HepG2 (cell line): ENCODE measurements around the gene SIT1. TPM values are rescaled to one million over a fixed set of nuclear protein-coding genes. Genes with fewer than 3 reads are reported as not detected.

ENCODE experiments used
- ARNT2 ChIP-seq: sonication (generic); formaldehyde crosslinking; IDR thresholded peaks from 2 replicates; pipeline ENCODE4 v1.8.0; 2022; ENCODE audit warnings: mild to moderate bottlenecking, low read depth, missing genetic modification reagents, moderate library complexity
- CCAR2 ChIP-seq: fragments of 200-400 bp; formaldehyde crosslinking; optimal IDR thresholded peaks from 2 replicates; pipeline ENCODE3; 2018; ENCODE audit warnings: low read depth, mild to moderate bottlenecking, low read length, moderate library complexity
- DNMT3B ChIP-seq: conservative IDR thresholded peaks from 2 replicates; pipeline ENCODE4 v1.6.1; 2016; ENCODE audit warnings: missing biosample characterization, control low read depth
- EEA1 ChIP-seq: sonication (generic); formaldehyde crosslinking; IDR thresholded peaks from 2 replicates; pipeline ENCODE4 v1.5.1; 2020; ENCODE audit warnings: mild to moderate bottlenecking, missing genetic modification reagents, borderline replicate concordance
- ETV6 ChIP-seq: sonication (generic); formaldehyde crosslinking; conservative IDR thresholded peaks from 2 replicates; pipeline ENCODE4 v1.4.0; 2020; ENCODE audit warnings: missing genetic modification reagents
- FOXK2 ChIP-seq: fragments of 450-650 bp; IDR thresholded peaks from 2 replicates; pipeline ENCODE4 v1.6.1; 2016
- GABPA ChIP-seq, 2 experiments: IDR thresholded peaks; 2 replicates each; pipeline ENCODE4 v1.6.1; 2011 to 2016; ENCODE audit warnings: low read depth in 2 of 2, low read length in 1 of 2, missing biosample characterization in 1 of 2, missing genetic modification characterization in 1 of 2
- HNRNPK ChIP-seq: fragments of 200-400 bp; formaldehyde crosslinking; IDR thresholded peaks from 2 replicates; pipeline ENCODE4 v1.6.1; 2018; ENCODE audit warnings: low read length, low read depth, moderate library complexity, mild to moderate bottlenecking; ENCODE audit not compliant: poor library complexity, severe bottlenecking
- KLF9 ChIP-seq: IDR thresholded peaks from 2 replicates; pipeline ENCODE4 v1.6.1; 2016; ENCODE audit warnings: low read depth
- MYC ChIP-seq: sonication (generic); formaldehyde crosslinking; IDR thresholded peaks from 2 replicates; pipeline ENCODE4 v1.9.0; 2021; ENCODE audit warnings: missing genetic modification reagents, borderline replicate concordance
- NCOA1 ChIP-seq: sonication (generic); formaldehyde crosslinking; IDR thresholded peaks from 2 replicates; pipeline ENCODE4 v1.9.0; 2021; ENCODE audit warnings: missing genetic modification reagents
- NFE2L1 ChIP-seq: sonication (generic); formaldehyde crosslinking; IDR thresholded peaks from 2 replicates; pipeline ENCODE4 v1.4.0; 2020; ENCODE audit warnings: missing genetic modification reagents, mild to moderate bottlenecking, borderline replicate concordance
- NFKB2 ChIP-seq: sonication (generic); formaldehyde crosslinking; IDR thresholded peaks from 2 replicates; pipeline ENCODE4 v1.4.0; 2020; ENCODE audit warnings: missing genetic modification reagents, borderline replicate concordance
- SMARCE1 ChIP-seq: fragments of 450-650 bp; IDR thresholded peaks from 2 replicates; pipeline ENCODE4 v1.6.1; 2017; ENCODE audit warnings: borderline replicate concordance
- U2AF1 ChIP-seq: fragments of 200-400 bp; formaldehyde crosslinking; optimal IDR thresholded peaks from 2 replicates; pipeline ENCODE3; 2017; ENCODE audit warnings: mild to moderate bottlenecking, low read depth, low read length
- ZBTB42 ChIP-seq: sonication (generic); formaldehyde crosslinking; IDR thresholded peaks from 2 replicates; pipeline ENCODE4 v1.5.0; 2020; ENCODE audit warnings: mild to moderate bottlenecking, missing genetic modification reagents
- ZFP36 ChIP-seq: fragments of 150-350 bp; IDR thresholded peaks from 2 replicates; pipeline ENCODE4 v1.6.1; 2018; ENCODE audit warnings: borderline replicate concordance, low read length, low read depth; ENCODE audit not compliant: partially characterized antibody
- ZNF253 ChIP-seq: sonication (generic); formaldehyde crosslinking; IDR thresholded peaks from 2 replicates; pipeline ENCODE4 v1.8.0; 2022; ENCODE audit warnings: mild to moderate bottlenecking, missing genetic modification reagents, borderline replicate concordance
- ZNF343 ChIP-seq: sonication (generic); formaldehyde crosslinking; IDR thresholded peaks from 2 replicates; pipeline ENCODE4 v1.4.0; 2020; ENCODE audit warnings: mild to moderate bottlenecking, missing genetic modification reagents
- ZNF552 ChIP-seq: sonication (generic); formaldehyde crosslinking; IDR thresholded peaks from 2 replicates; pipeline ENCODE4 v1.9.0; 2022; ENCODE audit warnings: missing genetic modification reagents, mild to moderate bottlenecking, borderline replicate concordance
- ZNF652 ChIP-seq: IDR thresholded peaks from 2 replicates; pipeline ENCODE4 v1.6.1; 2016; ENCODE audit warnings: low read depth, borderline replicate concordance
- ZNF703 ChIP-seq: sonication (generic); formaldehyde crosslinking; IDR thresholded peaks from 2 replicates; pipeline ENCODE4 v1.5.1; 2020; ENCODE audit warnings: missing genetic modification reagents, mild to moderate bottlenecking, moderate library complexity, borderline replicate concordance
- ZNF841 ChIP-seq: sonication (generic); formaldehyde crosslinking; IDR thresholded peaks from 2 replicates; pipeline ENCODE4 v1.8.1; 2023; ENCODE audit warnings: missing genetic modification reagents, borderline replicate concordance
- polyA plus RNA-seq, 8 experiments: library from polyadenylated mRNA; depleted of rRNA in 3 of 8; stranded (reverse) in 7 of 8; unstranded in 1 of 8; fragments of >200 nt; fragmentation: Illumina TruSeq in 4 of 8; extraction: Trizol in 4 of 8; gene quantifications; 2 replicates each; pipeline versions ENCODE4 v1.2.1 to v1.2.3, GENCODE V29; 2011 to 2016; ENCODE audit warnings: low read depth in 4 of 8, missing spikeins in 1 of 8, mixed read lengths in 1 of 8; ENCODE audit not compliant: insufficient read depth in 1 of 8
- total RNA-seq, 5 experiments: library from RNA; depleted of rRNA; stranded (reverse); fragments of >200 nt; fragmentation: Illumina TruSeq; extraction: Trizol; gene quantifications; 2 replicates each; pipeline ENCODE4 v1.2.3, GENCODE V29; 2016; ENCODE audit warnings: low read depth in 1 of 5
- TF ChIP-seq, protein P1 (sequence below): sonication (generic); formaldehyde crosslinking; IDR thresholded peaks from 2 replicates; pipeline ENCODE4 v1.4.0; 2020; ENCODE audit warnings: mild to moderate bottlenecking, missing genetic modification reagents
- TF ChIP-seq, protein P2 (sequence below): sonication (generic); formaldehyde crosslinking; IDR thresholded peaks from 2 replicates; pipeline ENCODE4 v1.4.0; 2020; ENCODE audit warnings: missing genetic modification reagents

SIT1 gene
- total and polyA plus RNA-seq, 2 of the 13 experiments (the other 11 are each of a cell fraction or from before 2014, with no cell fraction given): 0.09 to 6.7 TPM

DNA sequence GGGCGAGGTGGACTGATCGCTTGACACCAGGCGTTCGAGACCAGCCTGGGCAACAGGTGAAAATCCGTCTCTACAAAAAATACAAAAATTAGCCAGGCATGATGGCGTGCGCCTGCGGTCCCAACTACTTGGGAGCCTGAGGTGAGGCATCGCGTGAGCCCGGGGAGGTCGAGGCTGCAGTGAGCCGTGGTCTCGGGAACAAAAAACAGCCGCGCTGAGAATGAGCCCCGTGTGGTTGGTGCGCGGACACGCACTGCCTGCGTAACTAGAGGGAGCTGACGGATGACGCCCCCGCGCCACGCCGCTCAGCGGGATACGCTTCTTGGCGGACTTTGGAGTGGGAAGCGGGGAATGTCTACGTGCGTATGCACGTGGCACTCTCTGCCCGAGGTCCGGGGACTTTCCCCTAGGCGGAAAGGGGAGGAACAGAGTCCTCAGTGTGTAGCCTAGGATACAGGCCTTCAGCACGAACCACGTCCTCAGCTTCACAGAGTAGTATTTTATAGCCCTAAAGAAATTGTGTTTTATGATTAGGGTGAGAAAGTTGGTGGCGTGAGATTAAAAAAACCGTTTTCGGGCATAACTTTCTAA, 6.9 kb upstream of the SIT1 start, which contains the start of gene RMRP (continued):
- TF ChIP-seq, protein P1, sequence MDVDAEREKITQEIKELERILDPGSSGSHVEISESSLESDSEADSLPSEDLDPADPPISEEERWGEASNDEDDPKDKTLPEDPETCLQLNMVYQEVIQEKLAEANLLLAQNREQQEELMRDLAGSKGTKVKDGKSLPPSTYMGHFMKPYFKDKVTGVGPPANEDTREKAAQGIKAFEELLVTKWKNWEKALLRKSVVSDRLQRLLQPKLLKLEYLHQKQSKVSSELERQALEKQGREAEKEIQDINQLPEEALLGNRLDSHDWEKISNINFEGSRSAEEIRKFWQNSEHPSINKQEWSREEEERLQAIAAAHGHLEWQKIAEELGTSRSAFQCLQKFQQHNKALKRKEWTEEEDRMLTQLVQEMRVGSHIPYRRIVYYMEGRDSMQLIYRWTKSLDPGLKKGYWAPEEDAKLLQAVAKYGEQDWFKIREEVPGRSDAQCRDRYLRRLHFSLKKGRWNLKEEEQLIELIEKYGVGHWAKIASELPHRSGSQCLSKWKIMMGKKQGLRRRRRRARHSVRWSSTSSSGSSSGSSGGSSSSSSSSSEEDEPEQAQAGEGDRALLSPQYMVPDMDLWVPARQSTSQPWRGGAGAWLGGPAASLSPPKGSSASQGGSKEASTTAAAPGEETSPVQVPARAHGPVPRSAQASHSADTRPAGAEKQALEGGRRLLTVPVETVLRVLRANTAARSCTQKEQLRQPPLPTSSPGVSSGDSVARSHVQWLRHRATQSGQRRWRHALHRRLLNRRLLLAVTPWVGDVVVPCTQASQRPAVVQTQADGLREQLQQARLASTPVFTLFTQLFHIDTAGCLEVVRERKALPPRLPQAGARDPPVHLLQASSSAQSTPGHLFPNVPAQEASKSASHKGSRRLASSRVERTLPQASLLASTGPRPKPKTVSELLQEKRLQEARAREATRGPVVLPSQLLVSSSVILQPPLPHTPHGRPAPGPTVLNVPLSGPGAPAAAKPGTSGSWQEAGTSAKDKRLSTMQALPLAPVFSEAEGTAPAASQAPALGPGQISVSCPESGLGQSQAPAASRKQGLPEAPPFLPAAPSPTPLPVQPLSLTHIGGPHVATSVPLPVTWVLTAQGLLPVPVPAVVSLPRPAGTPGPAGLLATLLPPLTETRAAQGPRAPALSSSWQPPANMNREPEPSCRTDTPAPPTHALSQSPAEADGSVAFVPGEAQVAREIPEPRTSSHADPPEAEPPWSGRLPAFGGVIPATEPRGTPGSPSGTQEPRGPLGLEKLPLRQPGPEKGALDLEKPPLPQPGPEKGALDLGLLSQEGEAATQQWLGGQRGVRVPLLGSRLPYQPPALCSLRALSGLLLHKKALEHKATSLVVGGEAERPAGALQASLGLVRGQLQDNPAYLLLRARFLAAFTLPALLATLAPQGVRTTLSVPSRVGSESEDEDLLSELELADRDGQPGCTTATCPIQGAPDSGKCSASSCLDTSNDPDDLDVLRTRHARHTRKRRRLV (CRISPR knock-in tag): peak; percentile 100
- TF ChIP-seq SMARCE1: no peak
- peak; percentile 21; the same call in 1 of the 2 replicates for TF ChIP-seq FOXK2
- TF ChIP-seq ZNF552 (CRISPR knock-in tag): peak; percentile 96
- no peak for TF ChIP-seq ZNF253 (CRISPR knock-in tag)
- TF ChIP-seq ZNF343 (CRISPR knock-in tag): peak; percentile 89
- TF ChIP-seq GABPA (IDR thresholded peaks at IDR 0.05; ENCODE audit: low read depth, low read length): no peak
- peak; percentile 78 for TF ChIP-seq GABPA (CRISPR knock-in tag; IDR thresholded peaks at IDR 0.05; ENCODE audit: low read depth)
- no peak; the same call in none of the 2 replicates for TF ChIP-seq ZBTB42
- TF ChIP-seq EEA1 (CRISPR knock-in tag): peak; percentile 16; the same call in 1 of the 2 replicates
- peak; percentile 62; the same call in 1 of the 2 replicates for TF ChIP-seq KLF9 (CRISPR knock-in tag)
- peak; percentile 99 for TF ChIP-seq ARNT2 (CRISPR knock-in tag)
- TF ChIP-seq HNRNPK: no peak
- peak; percentile 54; the same call in 1 of the 2 replicates for TF ChIP-seq ZNF841 (CRISPR knock-in tag)
- TF ChIP-seq MYC: peak; percentile 99
- TF ChIP-seq NCOA1: 0 out of 2 replicates have a peak, but pooled peaks have one; percentile 74
- peak; percentile 48 for TF ChIP-seq CCAR2
- TF ChIP-seq NFKB2 (CRISPR knock-in tag): peak; percentile 96
- TF ChIP-seq U2AF1: no peak
- TF ChIP-seq ETV6 (CRISPR knock-in tag): 0 out of 2 replicates have a peak, but pooled peaks have one; percentile 56
- TF ChIP-seq ZFP36: no peak
- TF ChIP-seq, protein P2, sequence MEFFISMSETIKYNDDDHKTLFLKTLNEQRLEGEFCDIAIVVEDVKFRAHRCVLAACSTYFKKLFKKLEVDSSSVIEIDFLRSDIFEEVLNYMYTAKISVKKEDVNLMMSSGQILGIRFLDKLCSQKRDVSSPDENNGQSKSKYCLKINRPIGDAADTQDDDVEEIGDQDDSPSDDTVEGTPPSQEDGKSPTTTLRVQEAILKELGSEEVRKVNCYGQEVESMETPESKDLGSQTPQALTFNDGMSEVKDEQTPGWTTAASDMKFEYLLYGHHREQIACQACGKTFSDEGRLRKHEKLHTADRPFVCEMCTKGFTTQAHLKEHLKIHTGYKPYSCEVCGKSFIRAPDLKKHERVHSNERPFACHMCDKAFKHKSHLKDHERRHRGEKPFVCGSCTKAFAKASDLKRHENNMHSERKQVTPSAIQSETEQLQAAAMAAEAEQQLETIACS (CRISPR knock-in tag): peak; percentile 67; the same call in 1 of the 2 replicates
- TF ChIP-seq ZNF652 (CRISPR knock-in tag): peak; percentile 53; the same call in 1 of the 2 replicates
- TF ChIP-seq DNMT3B (CRISPR knock-in tag): no peak; the same call in 1 of the 2 replicates
- no peak for TF ChIP-seq NFE2L1 (CRISPR knock-in tag)
- no peak for TF ChIP-seq ZNF703 (CRISPR knock-in tag)
